Amniotic epithelial cell (primary cell): ENCODE data around the gene SLC15A3.

Experiments
- DNase-seq: peaks from one replicate; pipeline ENCODE4 v3.0.0-alpha.2; 2010; ENCODE audit warnings: low read depth

The SLC15A3 gene

GRCh38 chr11:60951904-60952741 lies at the start of gene SLC15A3:
SLC15A3 (minus strand) TSS chr11:60952176; CDS start chr11:60951551, 625 bp downstream.
- peak; percentile 38 for DNase-seq

GRCh38 chr11:61000426-61000825 lies 48.5 kb upstream of the SLC15A3 start:
- DNase-seq, result no peak

GRCh38 chr11:60996381-60997138 lies 44.6 kb upstream of the SLC15A3 start:
- DNase-seq, result no peak

GRCh38 chr11:60995798-60996197 lies 43.8 kb upstream of the SLC15A3 start:
- no peak for DNase-seq

GRCh38 chr11:60994541-60995080 lies 42.6 kb upstream of the SLC15A3 start:
- DNase-seq, result no peak

GRCh38 chr11:60993615-60994014 lies 41.6 kb upstream of the SLC15A3 start:
- DNase-seq, result no peak

- no peak for DNase-seq
Measured at GRCh38 chr11:60992842-60993409, 41.0 kb upstream of the SLC15A3 start.

GRCh38 chr11:60991457-60991856 lies 39.5 kb upstream of the SLC15A3 start:
- DNase-seq, result no peak

GRCh38 chr11:60989093-60989650 lies 37.2 kb upstream of the SLC15A3 start:
- no peak for DNase-seq

GRCh38 chr11:60988658-60989057 lies 36.7 kb upstream of the SLC15A3 start:
- no peak for DNase-seq

- no peak for DNase-seq
Measured at GRCh38 chr11:60987577-60988277, 35.8 kb upstream of the SLC15A3 start.

- DNase-seq, result peak; percentile 50
Measured at GRCh38 chr11:60985991-60986915, 34.3 kb upstream of the SLC15A3 start.

- DNase-seq, result no peak
Measured at GRCh38 chr11:60985501-60985900, 33.5 kb upstream of the SLC15A3 start.

GRCh38 chr11:60984636-60985035 lies 32.7 kb upstream of the SLC15A3 start:
- no peak for DNase-seq

GRCh38 chr11:60984149-60984548 lies 32.2 kb upstream of the SLC15A3 start:
- no peak for DNase-seq

- DNase-seq, result no peak
Measured at GRCh38 chr11:60982184-60982583, 30.2 kb upstream of the SLC15A3 start.

GRCh38 chr11:60981515-60981914 lies 29.5 kb upstream of the SLC15A3 start:
- DNase-seq, result no peak

- no peak for DNase-seq
Measured at GRCh38 chr11:60978546-60979380, 26.8 kb upstream of the SLC15A3 start.

- no peak for DNase-seq
Measured at GRCh38 chr11:60977836-60978235, 25.9 kb upstream of the SLC15A3 start.

- no peak for DNase-seq
Measured at GRCh38 chr11:60977224-60977623, 25.2 kb upstream of the SLC15A3 start.
